Measurements from ENCODE around the gene NUP62CL.

DNA sequence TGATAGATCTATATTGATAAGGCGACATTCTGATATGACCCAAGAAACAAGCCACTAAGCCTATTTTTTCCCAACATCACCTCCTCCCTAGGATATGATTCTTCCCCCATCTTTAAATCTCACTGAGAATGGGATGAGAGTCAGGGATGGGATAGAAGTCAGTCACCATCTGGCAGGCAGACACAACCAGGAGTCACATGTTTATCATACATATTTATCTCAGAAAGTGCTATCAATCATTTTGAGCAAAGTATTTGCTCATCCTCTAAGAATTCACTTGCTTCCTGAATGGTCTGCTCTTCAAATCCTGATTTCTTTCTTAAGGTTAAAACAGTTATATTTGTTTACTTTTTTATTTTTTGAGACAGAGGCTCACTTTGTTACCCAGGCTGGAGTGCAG lies 20.5 kb upstream of the NUP62CL start:
- TF ChIP-seq, protein P1, sequence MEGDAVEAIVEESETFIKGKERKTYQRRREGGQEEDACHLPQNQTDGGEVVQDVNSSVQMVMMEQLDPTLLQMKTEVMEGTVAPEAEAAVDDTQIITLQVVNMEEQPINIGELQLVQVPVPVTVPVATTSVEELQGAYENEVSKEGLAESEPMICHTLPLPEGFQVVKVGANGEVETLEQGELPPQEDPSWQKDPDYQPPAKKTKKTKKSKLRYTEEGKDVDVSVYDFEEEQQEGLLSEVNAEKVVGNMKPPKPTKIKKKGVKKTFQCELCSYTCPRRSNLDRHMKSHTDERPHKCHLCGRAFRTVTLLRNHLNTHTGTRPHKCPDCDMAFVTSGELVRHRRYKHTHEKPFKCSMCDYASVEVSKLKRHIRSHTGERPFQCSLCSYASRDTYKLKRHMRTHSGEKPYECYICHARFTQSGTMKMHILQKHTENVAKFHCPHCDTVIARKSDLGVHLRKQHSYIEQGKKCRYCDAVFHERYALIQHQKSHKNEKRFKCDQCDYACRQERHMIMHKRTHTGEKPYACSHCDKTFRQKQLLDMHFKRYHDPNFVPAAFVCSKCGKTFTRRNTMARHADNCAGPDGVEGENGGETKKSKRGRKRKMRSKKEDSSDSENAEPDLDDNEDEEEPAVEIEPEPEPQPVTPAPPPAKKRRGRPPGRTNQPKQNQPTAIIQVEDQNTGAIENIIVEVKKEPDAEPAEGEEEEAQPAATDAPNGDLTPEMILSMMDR (IDR thresholded peaks at IDR 0.05; ENCODE audit: low read depth, low read length, missing input control) = no peak
- no peak for TF ChIP-seq SP1 (IDR thresholded peaks at IDR 0.05)
- no peak for TF ChIP-seq RAD21 (IDR thresholded peaks at IDR 0.05)
- TF ChIP-seq NR2F2 (IDR thresholded peaks at IDR 0.05) = no peak
